Superior temporal gyrus (tissue), 1 donor: Measurements from ENCODE around the gene TGM6.

Experiments used
- DNase-seq: peaks from one replicate; pipeline ENCODE4 v3.0.0-alpha.2; 2016; ENCODE audit errors: extremely low spot score

TGM6 gene

DNA sequence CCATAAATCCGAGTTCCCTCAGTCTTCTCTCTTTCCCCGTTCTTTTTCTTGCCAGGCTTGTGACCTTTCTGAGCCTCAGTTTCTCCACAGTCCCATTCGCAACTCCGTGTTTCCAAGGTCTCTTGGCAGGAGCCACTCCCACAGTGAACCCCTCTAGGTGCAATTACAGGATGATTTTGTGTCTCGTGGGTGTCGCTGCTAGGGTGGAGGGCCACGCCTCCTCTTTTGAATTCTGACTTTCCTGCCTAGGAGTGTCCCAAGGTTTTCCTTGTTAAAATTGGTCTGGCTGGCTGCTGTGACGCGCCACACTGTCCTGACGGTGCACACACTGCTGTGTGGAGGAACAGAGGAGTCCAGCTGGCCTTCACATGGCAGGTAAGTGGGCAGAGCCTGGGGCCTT lies at the start of gene TGM6:
Gene TGM6 (plus strand): TSS at position 301 of the 400 bp plus-strand sequence. CDS start 68 bp downstream, at position 369.
- no peak for DNase-seq

GRCh38 chr20:2331106-2331505 lies 49.6 kb upstream of the TGM6 start:
- no peak for DNase-seq

GRCh38 chr20:2331901-2332565 lies 48.7 kb upstream of the TGM6 start:
- DNase-seq = no peak

- no peak for DNase-seq
Observed at GRCh38 chr20:2332711-2333110, 48.0 kb upstream of the TGM6 start.

GRCh38 chr20:2333821-2334220 lies 46.9 kb upstream of the TGM6 start:
- DNase-seq = no peak

DNA sequence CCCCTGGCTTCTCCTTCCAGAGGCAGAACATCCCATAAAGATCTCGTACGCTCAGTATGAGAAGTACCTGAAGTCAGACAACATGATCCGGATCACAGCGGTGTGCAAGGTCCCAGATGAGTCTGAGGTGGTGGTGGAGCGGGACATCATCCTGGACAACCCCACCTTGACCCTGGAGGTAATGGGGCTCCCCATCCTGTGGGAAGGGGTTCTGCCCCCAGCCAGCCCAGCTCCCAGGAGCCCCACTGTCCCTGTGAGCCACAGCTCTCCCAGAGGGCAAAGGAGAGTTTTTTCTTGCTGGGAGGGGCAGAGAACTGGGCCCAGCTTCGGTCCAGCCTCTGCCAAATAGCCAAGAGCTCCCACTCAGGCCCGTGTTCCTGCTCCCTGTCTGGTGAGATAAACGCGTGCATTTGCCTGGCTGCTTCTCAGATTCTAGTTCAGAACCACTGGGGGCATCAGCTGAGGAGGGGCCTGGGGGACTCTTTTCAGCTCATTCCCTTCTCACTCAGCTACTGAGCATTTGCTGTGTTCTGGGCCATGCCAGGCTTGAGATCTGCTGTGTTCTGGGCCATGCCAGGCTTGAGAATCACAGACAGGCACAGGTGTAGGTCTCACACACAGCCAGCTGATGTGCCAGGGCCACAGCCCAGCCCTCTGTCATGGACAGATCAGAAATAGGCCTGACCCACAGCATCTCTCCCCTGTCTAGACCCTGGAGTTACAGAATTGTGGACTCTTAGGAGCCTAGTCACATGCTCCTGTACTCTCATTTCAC lies 45.4 kb upstream of the TGM6 start:
- no peak for DNase-seq

- no peak for DNase-seq
Observed at GRCh38 chr20:2336471-2336870, 44.2 kb upstream of the TGM6 start.

DNA sequence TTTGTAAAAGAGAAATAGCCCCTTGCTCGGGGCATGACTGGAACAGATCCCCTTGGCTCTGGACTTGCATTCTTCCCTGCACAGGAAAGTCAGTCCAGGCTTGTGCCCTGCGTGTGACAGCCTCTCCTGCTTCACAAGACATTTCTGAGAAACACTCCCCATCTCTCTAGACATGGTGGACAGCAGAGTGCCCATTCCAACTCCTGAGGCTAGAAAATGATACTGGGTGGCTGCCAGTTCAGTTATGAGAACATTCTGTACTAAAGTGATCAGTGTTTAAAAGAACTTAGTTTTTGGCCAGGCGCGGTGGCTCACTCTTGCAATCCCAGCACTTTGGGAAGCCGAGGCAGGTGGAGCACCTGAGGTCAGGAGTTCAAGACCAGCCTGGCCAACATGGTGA lies 43.6 kb upstream of the TGM6 start:
- DNase-seq = no peak

- DNase-seq = no peak
Observed at GRCh38 chr20:2338411-2339066, 42.2 kb upstream of the TGM6 start.

GRCh38 chr20:2340136-2340535 lies 40.6 kb upstream of the TGM6 start:
- DNase-seq = no peak

DNA sequence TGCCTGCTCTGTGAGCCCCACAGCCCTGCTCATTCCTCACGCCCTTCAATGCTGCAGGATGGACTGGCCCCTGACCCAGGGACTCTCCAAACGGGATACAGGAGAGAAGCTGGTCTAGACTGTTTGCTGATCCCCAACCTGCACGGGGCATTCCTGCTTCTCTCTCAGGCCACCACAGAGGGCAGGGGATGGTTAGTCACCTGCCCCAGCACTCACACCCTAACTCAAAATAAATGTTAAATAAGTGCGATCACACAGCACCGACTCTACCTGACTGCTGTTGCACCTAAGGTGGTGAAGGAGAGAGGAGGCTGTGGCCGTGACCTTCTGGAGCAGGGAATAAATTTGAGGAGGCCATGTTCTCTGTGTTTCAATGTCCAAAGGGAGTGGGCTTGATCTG lies 39.9 kb upstream of the TGM6 start:
- no peak for DNase-seq

DNA sequence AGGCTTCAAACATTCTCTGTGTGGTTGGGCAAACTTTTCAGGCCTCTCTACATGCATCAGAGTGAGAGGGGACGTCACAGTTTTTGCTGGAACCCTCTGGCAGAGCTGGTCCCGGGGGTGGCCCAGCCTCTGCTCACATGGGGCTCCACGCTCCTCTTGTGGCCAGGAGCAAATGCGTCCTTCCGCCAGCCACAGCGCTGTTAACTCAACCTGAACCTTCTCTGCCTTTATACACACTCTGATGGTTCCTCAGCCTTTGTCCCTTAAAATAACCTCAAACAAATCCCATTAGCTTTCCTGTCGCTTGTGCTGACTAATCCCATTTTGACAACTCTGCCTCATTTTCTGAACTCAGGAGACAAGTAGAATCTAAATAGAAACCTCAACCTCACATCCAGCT lies 39.4 kb upstream of the TGM6 start:
- no peak for DNase-seq

DNA sequence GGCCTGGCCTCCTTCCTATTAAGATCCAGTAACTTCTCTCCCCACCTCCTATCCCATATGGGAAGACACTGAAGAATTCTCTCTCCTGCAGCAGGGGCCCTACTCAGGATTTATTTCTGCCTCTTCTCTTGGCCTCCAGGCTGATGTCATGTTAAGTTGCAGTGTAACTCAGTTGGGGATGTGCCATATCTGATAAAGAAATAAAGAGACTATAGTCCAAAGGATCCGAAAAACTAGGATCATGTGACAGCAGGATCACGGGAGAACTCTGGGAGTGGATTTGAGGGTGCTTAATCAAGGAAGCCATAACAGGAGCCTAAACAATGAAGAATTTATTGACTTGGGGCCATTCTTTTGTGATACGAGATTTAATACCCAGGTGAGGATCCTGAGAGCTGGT lies 38.5 kb upstream of the TGM6 start:
- DNase-seq = no peak

- no peak for DNase-seq
Observed at GRCh38 chr20:2346188-2346587, 34.5 kb upstream of the TGM6 start.

- no peak for DNase-seq
Observed at GRCh38 chr20:2348336-2348735, 32.4 kb upstream of the TGM6 start.

DNA sequence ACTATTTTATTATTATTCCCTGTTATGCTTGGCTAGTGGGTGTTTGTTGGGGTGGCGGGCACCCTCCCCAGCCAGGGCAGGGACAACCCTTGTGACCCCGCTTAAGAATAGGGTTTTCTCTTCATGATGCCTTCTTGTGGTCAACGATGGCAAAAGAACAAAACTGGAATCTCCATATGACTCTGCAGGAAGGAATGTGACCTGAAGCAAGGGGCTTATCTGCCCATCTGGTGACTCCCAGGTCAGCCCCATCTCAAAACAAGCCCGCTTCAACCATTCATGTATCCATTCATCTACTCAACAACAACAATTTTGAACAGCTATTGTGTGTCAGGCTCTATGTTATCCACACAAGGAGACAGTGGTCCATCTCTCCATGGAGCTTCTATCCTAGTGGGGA lies 30.9 kb upstream of the TGM6 start:
- no peak for DNase-seq

DNA sequence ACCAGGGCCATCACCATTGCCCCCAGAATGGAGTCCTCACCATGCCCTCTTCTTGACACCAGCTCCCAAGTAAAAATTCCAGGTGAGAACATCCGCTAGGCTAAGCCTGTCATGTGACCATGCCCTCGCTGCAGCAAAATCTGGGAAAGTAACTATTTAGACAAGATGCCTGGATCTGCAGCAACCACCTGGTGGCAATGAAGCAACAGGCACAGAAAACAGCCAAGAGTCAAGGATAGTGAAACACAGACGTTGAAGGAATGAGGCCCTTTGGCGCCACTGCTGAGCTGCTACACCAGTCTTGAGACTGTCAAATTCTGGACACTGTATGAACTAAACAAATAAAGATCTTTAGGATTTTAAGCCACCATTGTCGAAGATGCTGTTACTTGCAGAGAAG lies 30.1 kb upstream of the TGM6 start:
- no peak for DNase-seq

- DNase-seq = no peak
Observed at GRCh38 chr20:2353231-2353630, 27.5 kb upstream of the TGM6 start.

DNA sequence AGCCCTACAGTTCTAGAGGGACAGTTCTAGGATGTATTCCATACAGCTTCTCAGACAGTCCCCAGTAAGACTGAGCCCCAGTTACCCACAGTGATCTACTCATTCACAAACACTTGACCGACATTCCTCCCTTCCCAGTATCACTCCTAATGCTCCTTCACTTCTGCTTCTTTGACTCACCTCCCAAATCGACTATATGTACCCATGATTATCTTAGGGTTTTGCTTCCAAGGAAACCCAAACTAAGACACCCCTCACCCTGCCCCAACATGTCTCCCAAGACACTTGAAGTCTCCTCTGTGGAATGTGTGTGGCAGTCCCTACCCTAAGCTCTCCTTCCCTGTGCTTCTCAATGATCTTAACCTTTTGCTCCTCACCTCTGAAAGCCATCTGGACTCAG lies 23.6 kb upstream of the TGM6 start:
- DNase-seq = no peak

- DNase-seq = no peak
Observed at GRCh38 chr20:2358006-2358405, 22.7 kb upstream of the TGM6 start.

DNA sequence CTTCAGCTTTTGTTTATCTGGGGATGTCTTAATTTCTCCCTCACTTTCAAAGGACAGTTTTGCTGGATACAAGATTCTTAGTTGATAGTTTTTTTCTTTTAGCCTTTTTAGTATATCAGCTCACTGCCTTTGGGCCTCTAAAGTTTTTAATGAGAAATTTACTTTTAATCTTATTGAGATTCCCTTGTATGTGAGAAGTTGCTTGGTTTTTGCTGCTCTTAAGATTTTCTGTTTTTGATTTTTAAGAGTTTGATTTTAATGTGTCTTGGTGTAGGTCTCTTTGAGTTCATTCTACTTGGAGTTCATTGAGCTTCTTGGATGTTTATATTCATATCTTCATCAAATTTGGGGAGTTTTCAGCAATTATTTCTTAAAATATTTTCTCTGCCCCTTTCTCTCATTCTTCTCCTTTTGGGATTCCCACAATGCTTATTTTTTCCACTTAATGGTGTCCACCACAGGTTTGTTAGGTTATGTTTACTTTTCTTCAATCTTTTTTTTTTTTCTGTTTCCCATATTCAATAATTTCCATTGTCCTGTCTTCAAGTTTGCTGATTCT lies 19.6 kb upstream of the TGM6 start:
- DNase-seq = no peak

GRCh38 chr20:2363187-2363586 lies 17.5 kb upstream of the TGM6 start:
- DNase-seq = no peak

- no peak for DNase-seq
Observed at GRCh38 chr20:2363587-2363986, 17.1 kb upstream of the TGM6 start.
